PC-9 (cell line): Measurements from ENCODE around the gene ARHGAP40.

Experiments used
- EZH2 ChIP-seq: fragments of 200-600 bp; sonication (generic); IDR thresholded peaks from 2 replicates; pipeline ENCODE4 v1.8.0; 2017; ENCODE audit warnings: antibody characterized with exemption, low read depth
- TF ChIP-seq, protein P1 (sequence below): fragments of 200-600 bp; sonication (generic); conservative IDR thresholded peaks from 2 replicates; pipeline ENCODE4 v1.6.1; 2017; ENCODE audit warnings: mixed run types, antibody characterized with exemption, mild to moderate bottlenecking, moderate library complexity

DNA sequence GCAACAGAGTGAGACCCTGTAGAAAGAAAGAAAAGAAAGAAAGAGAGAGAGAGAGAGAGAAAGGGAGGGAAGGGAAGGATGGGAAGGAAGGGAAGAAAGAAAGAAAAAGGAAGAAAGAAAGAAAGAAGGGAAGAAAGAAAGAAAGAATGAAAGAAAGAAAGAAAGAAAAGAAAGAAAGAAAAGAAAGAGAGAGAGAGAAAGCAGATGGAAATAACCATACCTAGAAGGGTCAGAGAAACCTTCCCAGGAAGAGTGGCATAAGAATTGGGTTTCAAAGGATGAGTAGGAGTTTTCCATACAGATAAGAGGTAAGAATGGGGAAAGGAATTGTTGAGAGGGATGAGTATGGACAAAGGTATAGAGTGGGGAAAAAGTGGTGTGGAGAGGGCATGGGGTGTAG, 68.1 kb downstream of the ARHGAP40 start:
- TF ChIP-seq, protein P1, sequence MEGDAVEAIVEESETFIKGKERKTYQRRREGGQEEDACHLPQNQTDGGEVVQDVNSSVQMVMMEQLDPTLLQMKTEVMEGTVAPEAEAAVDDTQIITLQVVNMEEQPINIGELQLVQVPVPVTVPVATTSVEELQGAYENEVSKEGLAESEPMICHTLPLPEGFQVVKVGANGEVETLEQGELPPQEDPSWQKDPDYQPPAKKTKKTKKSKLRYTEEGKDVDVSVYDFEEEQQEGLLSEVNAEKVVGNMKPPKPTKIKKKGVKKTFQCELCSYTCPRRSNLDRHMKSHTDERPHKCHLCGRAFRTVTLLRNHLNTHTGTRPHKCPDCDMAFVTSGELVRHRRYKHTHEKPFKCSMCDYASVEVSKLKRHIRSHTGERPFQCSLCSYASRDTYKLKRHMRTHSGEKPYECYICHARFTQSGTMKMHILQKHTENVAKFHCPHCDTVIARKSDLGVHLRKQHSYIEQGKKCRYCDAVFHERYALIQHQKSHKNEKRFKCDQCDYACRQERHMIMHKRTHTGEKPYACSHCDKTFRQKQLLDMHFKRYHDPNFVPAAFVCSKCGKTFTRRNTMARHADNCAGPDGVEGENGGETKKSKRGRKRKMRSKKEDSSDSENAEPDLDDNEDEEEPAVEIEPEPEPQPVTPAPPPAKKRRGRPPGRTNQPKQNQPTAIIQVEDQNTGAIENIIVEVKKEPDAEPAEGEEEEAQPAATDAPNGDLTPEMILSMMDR, result no peak
- TF ChIP-seq EZH2, result no peak
